HCT116 (cell line): ENCODE measurements around the gene PLCB2. TPM values are rescaled to one million over a fixed set of nuclear protein-coding genes. Genes with fewer than 3 reads are reported as not detected.

Source experiments
- ATAC-seq: fragments of 200-7000 bp; cut with Tn5 transposase; 2 replicates; pipeline ENCODE4 v1.9.1; 2020; ENCODE audit warnings: mild to moderate bottlenecking, moderate library complexity
- BruUV-seq: library from RNA; stranded (reverse); fragments of 400-500 nt; replicated peaks from 2 replicates; lab custom pipeline; 2021; lab: Mats Ljungman, UMichigan
- CTCF ChIA-PET: fragments of 300-600 bp; sonication (Branson Sonifier 250); formaldehyde crosslinking; loops from one replicate; lab custom pipeline; 2021; ENCODE audit warnings: antibody characterized with exemption; lab: Charles Lee
- POLR2A ChIA-PET: fragments of 300-600, 350-600 bp; sonication (Branson Sonifier 250); formaldehyde crosslinking; loops from one replicate; lab custom pipeline; 2021; ENCODE audit warnings: antibody characterized with exemption; lab: Charles Lee
- RAD21 ChIA-PET, 2 experiments: fragments of 300-600 bp; sonication (Branson Sonifier 250); formaldehyde crosslinking; loops; one replicate each; lab custom pipeline; 2023; ENCODE audit warnings: low total read pairs in 2 of 2; ENCODE audit not compliant: uncharacterized antibody in 2 of 2, unreplicated experiment in 2 of 2, low non-redundant PET in 1 of 2; lab: Charles Lee
- DNase-seq: peaks from one replicate; pipeline ENCODE4 v3.0.0-alpha.2; 2010; ENCODE audit warnings: low read depth, low spot score
- H2AFZ ChIP-seq: fragments of 200-600 bp; shearing (Covaris generic), sonication (generic); 2 replicates; pipeline ENCODE4 v1.6.1; 2017; ENCODE audit warnings: low read depth, mixed run types, mixed read lengths, antibody characterized with exemption, low read length; ENCODE audit not compliant: poor library complexity, severe bottlenecking
- H3K27ac ChIP-seq: 2 replicates; pipeline ENCODE4 v1.5.1; 2012; ENCODE audit warnings: low read depth, low read length
- H3K27me3 ChIP-seq: fragments of 200-600 bp; sonication (generic); 2 replicates; pipeline ENCODE4 v1.6.1; 2016; ENCODE audit warnings: mixed run types, low read length, mixed read lengths; ENCODE audit not compliant: insufficient read depth
- H3K36me3 ChIP-seq, 2 experiments: fragments of 200-500 bp in 1 of 2; fragments of 200-600 bp in 1 of 2; sonication (Bioruptor generic) in 1 of 2; sonication (generic) in 1 of 2; 2 replicates each; pipeline versions ENCODE4 v1.5.1 to v1.6.1; 2014 to 2016; ENCODE audit warnings: low read length in 2 of 2, inconsistent platforms in 1 of 2, mixed read lengths in 1 of 2, mixed run types in 1 of 2; ENCODE audit not compliant: insufficient read depth in 2 of 2, control insufficient read depth in 1 of 2
- H3K4me1 ChIP-seq, 2 experiments: fragments of 200-600 bp in 1 of 2; sonication (generic) in 1 of 2; 2 replicates each; pipeline versions ENCODE4 v1.5.1 to v1.6.1; 2012 to 2017; ENCODE audit warnings: low read length in 2 of 2, inconsistent platforms in 1 of 2, mild to moderate bottlenecking in 1 of 2, mixed read lengths in 1 of 2, mixed run types in 1 of 2, moderate library complexity in 1 of 2; ENCODE audit not compliant: insufficient read depth in 2 of 2, control insufficient read depth in 1 of 2
- H3K4me2 ChIP-seq: fragments of 200-600 bp; sonication (generic); 2 replicates; pipeline ENCODE4 v1.6.1; 2017; ENCODE audit warnings: mixed run types, low read length, mixed read lengths
- H3K4me3 ChIP-seq, 2 experiments: fragments of 200-600 bp in 1 of 2; sonication (generic) in 1 of 2; replicated peaks in 1 of 2; 2 replicates each; pipeline ENCODE4 v1.5.1; 2011 to 2016; ENCODE audit warnings: low read length in 2 of 2, control low read depth in 1 of 2, low read depth in 1 of 2, mild to moderate bottlenecking in 1 of 2, mixed read lengths in 1 of 2, mixed run types in 1 of 2
- H3K79me2 ChIP-seq: fragments of 200-600 bp; sonication (generic); 2 replicates; pipeline ENCODE4 v1.6.1; 2017; ENCODE audit warnings: mild to moderate bottlenecking, mixed run types, low read length, moderate library complexity, mixed read lengths; ENCODE audit not compliant: insufficient read depth
- H3K9ac ChIP-seq: fragments of 200-600 bp; sonication (generic); 2 replicates; pipeline ENCODE4 v1.6.1; 2016; ENCODE audit warnings: low read length, mixed read lengths
- H3K9me2 ChIP-seq: fragments of 200-600 bp; sonication (generic), shearing (Covaris generic); 2 replicates; pipeline ENCODE4 v1.6.1; 2017; ENCODE audit warnings: mixed run types, mild to moderate bottlenecking, moderate library complexity; ENCODE audit not compliant: insufficient read depth
- H3K9me3 ChIP-seq, 2 experiments: fragments of 200-500 bp in 1 of 2; fragments of 200-600 bp in 1 of 2; sonication (Bioruptor generic) in 1 of 2; sonication (generic) in 1 of 2; 2 replicates each; pipeline ENCODE4 v1.6.1; 2014 to 2017; ENCODE audit warnings: low read length in 2 of 2, mixed read lengths in 2 of 2, inconsistent platforms in 1 of 2, low read depth in 1 of 2, mild to moderate bottlenecking in 1 of 2, mixed run types in 1 of 2, moderate library complexity in 1 of 2; ENCODE audit not compliant: control insufficient read depth in 1 of 2, insufficient read depth in 1 of 2
- H4K20me1 ChIP-seq: fragments of 200-600 bp; sonication (generic), shearing (Covaris generic); 2 replicates; pipeline ENCODE4 v1.6.1; 2017; ENCODE audit warnings: mixed run types, mild to moderate bottlenecking, moderate library complexity; ENCODE audit not compliant: insufficient read depth
- CTCF ChIP-seq, 3 experiments: fragments of 200-600 bp in 1 of 3; sonication (generic) in 1 of 3; IDR thresholded peaks in 2 of 3; conservative IDR thresholded peaks in 1 of 3; 2 replicates each; pipeline ENCODE4 v1.5.1; 2012 to 2017; ENCODE audit warnings: low read depth in 2 of 3, low read length in 2 of 3, antibody characterized with exemption in 1 of 3, borderline replicate concordance in 1 of 3, control low read depth in 1 of 3, mild to moderate bottlenecking in 1 of 3, mixed read lengths in 1 of 3, mixed run types in 1 of 3, moderate library complexity in 1 of 3; ENCODE audit not compliant: insufficient read depth in 1 of 3
- EZH2phosphoT487 ChIP-seq: fragments of 200-600 bp; IDR thresholded peaks from 2 replicates; pipeline ENCODE4 v1.6.1; 2018; ENCODE audit warnings: antibody characterized with exemption, borderline replicate concordance
- MAX ChIP-seq: IDR thresholded peaks from 2 replicates; pipeline ENCODE4 v1.6.1; 2012
- TCF7L2 ChIP-seq: IDR thresholded peaks from 2 replicates; pipeline ENCODE4 v1.7.0; 2011; ENCODE audit warnings: borderline replicate concordance, inconsistent platforms; ENCODE audit not compliant: insufficient read depth, insufficient read length; ENCODE audit errors: extremely low read depth
- ZFX ChIP-seq: fragments of 450-650 bp; IDR thresholded peaks from 2 replicates; pipeline ENCODE4 v1.6.1; 2017
- intact Hi-C: fragments of 100-400 bp; cut with micrococcal nuclease; formaldehyde crosslinking; loops from 2 replicates; pipeline ENCODE4 v1.10.0; 2022
- total RNA-seq: library from RNA; stranded (reverse); gene quantifications from one replicate; pipeline ENCODE4 v1.2.1, GENCODE V29; 2021; ENCODE audit not compliant: unreplicated experiment

Gene PLCB2
- total RNA-seq, 1 experiment from 2014 or later = 2.8 TPM

DNA sequence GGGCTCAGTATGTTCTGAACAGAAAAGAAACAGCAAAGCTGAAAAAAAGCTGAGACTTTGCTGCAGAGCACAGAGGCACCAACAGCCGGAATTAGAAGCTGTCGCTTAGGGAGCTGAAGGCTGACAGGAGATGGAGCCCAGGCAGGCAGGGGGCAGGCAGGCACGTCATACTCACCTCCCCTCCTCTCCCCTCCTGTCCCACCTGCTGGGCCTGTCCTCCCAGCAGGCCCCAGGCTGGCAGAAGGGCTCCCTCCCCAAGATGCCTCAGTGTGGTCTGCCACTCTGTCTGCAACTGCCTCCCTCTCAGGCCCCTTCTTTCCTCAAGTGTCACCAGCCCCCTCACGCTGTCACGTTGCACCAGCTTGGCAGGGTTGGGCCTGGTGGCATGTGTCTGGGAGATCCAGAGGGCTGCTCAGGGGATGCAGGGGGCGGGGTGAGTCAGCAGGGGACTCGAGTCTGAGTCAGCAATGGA, 21.6 kb downstream of the PLCB2 start:
- peaks cover 55 to 74% of the 10 kb centered on the region in 2 experiments for H3K4me1 ChIP-seq
- BruUV-seq = no TSS peak
- H3K9me2 ChIP-seq = no peaks in the 10 kb centered on the region
- H2AFZ ChIP-seq = no peak overlapping the region
- H3K9ac ChIP-seq = peak overlapping the region; percentile 44
- intact Hi-C loops = no loop called here
- no peaks in the 10 kb centered on the region for H3K27me3 ChIP-seq
- no peaks in the 10 kb centered on the region for H3K9me3 ChIP-seq
- peak overlapping the region; percentile 74 for H3K4me2 ChIP-seq
- no peaks in the 10 kb centered on the region for H3K79me2 ChIP-seq
- H3K27ac ChIP-seq = no peak overlapping the region
- ChIA-PET CTCF (interaction anchor here (0.8 to 2.0 kb wide), 7 partner anchors 11 to 241 kb away, joined by 3 to 11 read pairs (median 5); no protein-coding TSS in a partner anchor), POLR2A (no interaction called here), RAD21 (no interaction called here)
- H4K20me1 ChIP-seq = no peaks in the 10 kb centered on the region
- H3K36me3 ChIP-seq = no peaks in the 10 kb centered on the region
- DNase-seq (no peak), ATAC-seq (no peak)
- H3K4me3 ChIP-seq = no peak overlapping the region
- TF ChIP-seq MAX = peak; percentile 39; the same call in 1 of the 2 replicates
- no peak for TF ChIP-seq EZH2phosphoT487
- no peak for TF ChIP-seq CTCF (IDR thresholded peaks at IDR 0.05 in 2 of 3, conservative IDR thresholded peaks at IDR 0.05 in 1 of 3; ENCODE audit: borderline replicate concordance in 1 of 3, insufficient read depth in 1 of 3, low read depth in 2 of 3, low read length in 2 of 3)
- TF ChIP-seq, all 23 proteins: peak for 1

DNA sequence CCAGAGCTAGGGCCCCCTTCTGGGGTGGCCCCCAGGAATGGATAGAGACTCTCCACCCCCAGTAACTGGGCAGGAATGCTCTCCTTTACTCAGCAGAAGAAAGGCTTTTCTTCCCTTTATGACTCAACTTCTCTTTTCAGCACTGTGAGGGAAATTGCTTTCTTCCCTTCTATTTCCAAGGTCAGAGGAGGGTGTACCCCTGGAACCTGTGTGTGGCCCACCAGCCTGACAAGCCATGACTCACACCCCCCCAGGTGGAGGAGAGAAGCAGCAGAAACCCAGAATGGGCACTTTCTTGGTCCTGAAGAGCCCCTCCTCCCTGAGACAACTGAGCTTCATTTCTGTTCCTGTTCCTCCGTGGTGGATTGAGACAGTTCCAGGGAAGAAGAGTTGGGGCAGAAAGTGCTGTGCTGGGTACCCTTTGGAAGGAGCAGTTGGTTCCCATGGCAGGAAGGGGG, 22.2 kb downstream of the PLCB2 start:
- H2AFZ ChIP-seq = no peak overlapping the region
- ChIA-PET POLR2A (no interaction called here), RAD21 (no interaction called here), CTCF (interaction anchor here (0.8 to 2.0 kb wide), 6 partner anchors 11 to 240 kb away, joined by 3 to 11 read pairs (median 6); no protein-coding TSS in a partner anchor)
- H3K4me1 ChIP-seq = peaks cover 52 to 69% of the 10 kb centered on the region in 2 experiments
- H3K4me2 ChIP-seq = peak overlapping the region; percentile 74
- no peaks in the 10 kb centered on the region for H3K79me2 ChIP-seq
- no peak for ATAC-seq
- no peak for DNase-seq
- peak overlapping the region; percentile 44 for H3K9ac ChIP-seq
- no TSS peak for BruUV-seq
- H4K20me1 ChIP-seq = no peaks in the 10 kb centered on the region
- no peaks in the 10 kb centered on the region for H3K9me3 ChIP-seq
- no peaks in the 10 kb centered on the region for H3K36me3 ChIP-seq
- H3K9me2 ChIP-seq = no peaks in the 10 kb centered on the region
- H3K27me3 ChIP-seq = no peaks in the 10 kb centered on the region
- H3K4me3 ChIP-seq = no peak overlapping the region
- H3K27ac ChIP-seq = peak overlapping the region; percentile 15; the same call in 1 of the 2 replicates
- intact Hi-C loops = no loop called here
- TF ChIP-seq TCF7L2 (peak; percentile 52), ZFX (no peak)
